ENCODE data around the gene ITPR2.
"Not testable (repeated sequence)": the region's sequence is repeated elsewhere in the genome, so short reads cannot be mapped to it uniquely, and the experiment has no call there.

ITPR2 gene

DNA sequence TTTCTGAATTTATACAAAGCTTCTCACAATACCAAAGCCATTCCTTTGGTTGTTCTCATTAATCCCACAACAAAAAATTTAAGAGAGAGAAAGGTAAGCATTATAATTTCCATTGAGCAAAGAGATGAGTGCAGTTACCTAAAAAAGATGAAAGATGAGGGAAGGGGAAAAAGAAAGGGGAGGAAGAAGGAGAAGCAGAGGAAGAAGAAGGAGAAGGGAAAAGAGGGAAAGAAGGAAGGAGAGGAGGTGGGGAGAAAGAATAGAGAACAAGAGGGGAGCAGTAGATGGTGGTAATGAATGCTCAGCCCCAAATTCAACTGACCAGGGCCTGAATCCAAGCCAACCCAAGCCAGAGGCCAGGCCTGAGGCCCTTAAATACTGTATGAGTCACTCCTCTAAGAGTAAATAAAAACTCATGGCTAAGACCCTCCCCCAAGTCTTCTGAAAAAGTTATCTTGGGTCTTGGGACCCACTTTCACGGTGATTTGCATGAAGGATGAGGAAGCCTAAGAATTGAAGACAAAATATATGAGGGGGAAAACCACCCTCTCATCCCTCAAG lies 144.6 kb downstream of the ITPR2 start:
- DNase-seq (ENCODE audit: low spot score), result no peak
- H3K4me3 ChIP-seq, result no peak overlapping the region
- TF ChIP-seq, protein P1, sequence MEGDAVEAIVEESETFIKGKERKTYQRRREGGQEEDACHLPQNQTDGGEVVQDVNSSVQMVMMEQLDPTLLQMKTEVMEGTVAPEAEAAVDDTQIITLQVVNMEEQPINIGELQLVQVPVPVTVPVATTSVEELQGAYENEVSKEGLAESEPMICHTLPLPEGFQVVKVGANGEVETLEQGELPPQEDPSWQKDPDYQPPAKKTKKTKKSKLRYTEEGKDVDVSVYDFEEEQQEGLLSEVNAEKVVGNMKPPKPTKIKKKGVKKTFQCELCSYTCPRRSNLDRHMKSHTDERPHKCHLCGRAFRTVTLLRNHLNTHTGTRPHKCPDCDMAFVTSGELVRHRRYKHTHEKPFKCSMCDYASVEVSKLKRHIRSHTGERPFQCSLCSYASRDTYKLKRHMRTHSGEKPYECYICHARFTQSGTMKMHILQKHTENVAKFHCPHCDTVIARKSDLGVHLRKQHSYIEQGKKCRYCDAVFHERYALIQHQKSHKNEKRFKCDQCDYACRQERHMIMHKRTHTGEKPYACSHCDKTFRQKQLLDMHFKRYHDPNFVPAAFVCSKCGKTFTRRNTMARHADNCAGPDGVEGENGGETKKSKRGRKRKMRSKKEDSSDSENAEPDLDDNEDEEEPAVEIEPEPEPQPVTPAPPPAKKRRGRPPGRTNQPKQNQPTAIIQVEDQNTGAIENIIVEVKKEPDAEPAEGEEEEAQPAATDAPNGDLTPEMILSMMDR (IDR thresholded peaks at IDR 0.05), result no peak
- H3K27ac ChIP-seq, result no peak overlapping the region

DNA sequence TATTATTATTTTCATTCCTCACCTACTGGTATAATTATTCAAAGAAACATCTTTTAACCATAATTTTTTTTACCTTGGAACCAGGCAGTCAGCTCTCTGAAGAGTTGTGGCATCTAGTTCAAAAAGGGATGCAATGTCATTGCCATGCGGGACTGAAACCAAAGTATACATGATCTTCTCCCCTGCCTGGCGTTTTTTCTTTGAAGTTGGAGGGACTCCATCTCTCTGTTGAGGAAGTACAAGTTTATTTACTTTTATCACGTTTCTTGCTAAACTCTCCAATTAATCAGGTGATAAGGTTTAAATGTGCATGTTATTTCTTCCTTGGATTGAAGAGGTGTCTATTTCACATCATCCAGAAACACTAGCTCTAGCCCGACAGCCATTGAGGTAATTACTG lies 146.6 kb downstream of the ITPR2 start:
- no peak overlapping the region for H3K4me3 ChIP-seq
- TF ChIP-seq, protein P1 (IDR thresholded peaks at IDR 0.05), result no peak
- DNase-seq (ENCODE audit: low spot score), result no peak
- H3K27ac ChIP-seq, result no peak overlapping the region

DNA sequence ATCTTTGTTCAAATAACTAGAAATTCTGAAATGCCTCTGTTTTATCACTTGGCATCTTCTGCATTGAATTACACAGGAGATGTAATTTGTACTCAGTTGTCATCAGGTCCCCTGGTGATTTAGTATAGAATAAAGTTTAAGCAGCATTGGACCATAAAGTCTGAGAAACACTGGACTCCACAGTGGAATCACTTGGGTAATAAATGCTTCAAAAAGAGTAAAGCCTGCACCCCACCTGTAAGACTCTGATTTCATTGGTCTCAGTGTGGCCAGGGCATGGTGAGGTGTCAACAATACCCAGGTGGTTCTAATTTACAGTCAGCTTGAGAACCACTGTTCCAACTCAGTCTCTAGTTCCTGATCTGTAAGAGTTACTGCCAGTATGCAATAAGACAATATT lies 148.9 kb downstream of the ITPR2 start:
- H3K4me3 ChIP-seq, result no peak overlapping the region
- DNase-seq (ENCODE audit: low spot score), result no peak
- H3K27ac ChIP-seq, result no peak overlapping the region
- TF ChIP-seq, protein P1 (IDR thresholded peaks at IDR 0.05), result no peak

DNA sequence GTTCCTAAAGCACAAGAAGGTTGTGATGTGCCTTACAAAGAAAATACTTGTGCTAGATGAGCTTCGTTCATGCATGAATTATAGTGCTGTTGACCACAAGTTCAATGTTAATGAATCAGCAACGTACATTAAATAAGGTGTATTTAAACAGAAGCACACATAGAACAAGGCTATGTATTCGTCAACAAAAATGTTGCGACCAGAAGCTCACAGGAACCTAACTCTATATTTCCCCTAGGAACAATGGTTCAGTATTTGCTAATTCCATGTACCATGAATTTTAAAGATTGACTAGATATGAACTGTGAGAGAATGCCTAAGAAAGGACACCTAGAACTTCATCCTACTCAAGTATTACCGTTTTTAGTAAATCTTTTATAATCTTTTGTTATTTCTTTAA lies 149.6 kb downstream of the ITPR2 start:
- Histone ChIP-seq H3K27ac (no peak overlapping the region), H3K4me3 (no peak overlapping the region)
- TF ChIP-seq, protein P1 (IDR thresholded peaks at IDR 0.05), result no peak
- DNase-seq (ENCODE audit: low spot score), result no peak

DNA sequence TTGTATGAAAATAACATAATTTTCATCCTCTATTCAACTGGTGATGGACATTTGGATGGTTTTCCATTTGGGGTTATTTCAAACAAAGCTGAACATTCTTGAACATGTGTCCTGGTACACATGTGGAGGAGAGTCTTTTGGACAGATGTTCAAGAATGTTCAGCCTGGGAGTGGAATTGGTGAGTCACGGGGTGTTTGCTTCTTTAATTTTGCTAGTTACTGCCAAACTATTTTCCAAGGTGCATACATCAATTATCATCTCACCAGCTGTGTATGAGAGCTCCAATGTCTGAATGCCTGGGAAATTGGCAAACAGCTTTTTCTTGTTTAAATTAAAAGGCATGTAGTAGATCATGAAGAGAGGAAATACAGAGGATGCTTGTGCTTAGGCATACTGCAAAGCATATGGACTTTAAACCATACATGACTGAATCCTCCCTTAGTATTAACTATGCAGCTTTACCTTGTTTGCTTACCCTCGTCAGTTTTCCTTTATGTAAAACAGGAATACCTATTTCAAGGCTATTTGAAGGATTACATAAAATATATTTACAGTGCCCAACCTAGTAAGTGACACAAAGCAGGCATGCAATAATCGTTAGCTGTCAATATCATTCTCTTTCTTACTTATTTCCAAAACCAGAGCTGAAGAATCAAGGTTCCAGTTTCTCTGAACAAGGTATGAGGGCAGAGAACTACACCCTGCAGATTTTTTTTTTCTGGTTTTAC lies 152.1 kb downstream of the ITPR2 start:
- TF ChIP-seq, protein P1 (IDR thresholded peaks at IDR 0.05), result no peak
- Histone ChIP-seq H3K4me3 (no peak overlapping the region), H3K27ac (no peak overlapping the region)
- DNase-seq (ENCODE audit: low spot score), result no peak

DNA sequence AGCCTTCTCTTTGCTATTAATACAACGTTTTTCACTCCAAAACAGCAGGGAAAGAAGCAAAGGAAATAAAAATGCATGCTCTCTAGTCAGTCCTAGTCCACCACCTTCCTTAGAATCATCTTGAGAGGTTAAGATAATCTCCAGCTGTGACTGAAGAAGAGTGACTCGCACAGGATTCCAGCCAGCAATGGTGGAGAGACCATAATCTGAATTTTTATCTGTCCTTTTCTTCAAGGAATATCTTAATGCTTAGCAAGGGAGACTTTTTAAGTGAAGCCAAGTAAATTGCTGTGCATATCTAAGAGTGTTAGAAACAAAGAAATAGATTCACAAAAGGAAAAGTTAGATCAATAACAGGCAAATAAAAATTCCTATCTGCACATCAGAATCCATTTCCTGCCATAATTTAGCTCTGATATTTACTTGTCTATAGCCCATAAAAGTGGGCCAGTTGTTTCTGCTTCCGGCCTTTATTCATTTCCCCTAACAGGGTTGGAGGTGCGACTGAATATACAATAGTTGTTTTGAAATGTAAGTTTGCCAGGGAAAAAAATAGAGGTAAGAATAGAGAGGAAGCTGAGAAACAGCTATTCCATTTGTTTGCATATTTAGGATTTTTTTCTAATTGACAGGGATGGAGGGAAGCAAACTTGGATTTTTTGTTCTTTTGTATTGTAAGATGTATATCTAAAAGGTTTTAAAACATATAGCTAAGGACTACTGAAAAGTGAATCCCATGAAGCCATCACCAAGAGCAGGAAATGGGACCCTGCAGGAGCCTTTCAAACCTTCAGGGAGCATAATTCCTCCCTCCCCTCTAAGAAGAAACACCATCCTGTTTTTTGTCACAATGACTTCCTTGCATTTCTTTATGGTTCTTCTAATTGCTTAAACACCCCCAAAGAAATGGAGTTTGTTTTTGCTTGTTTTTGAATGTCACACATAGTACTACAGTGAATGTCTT lies 154.0 kb downstream of the ITPR2 start:
- no peak overlapping the region for H3K4me3 ChIP-seq
- no peak overlapping the region for H3K27ac ChIP-seq
- TF ChIP-seq, protein P1 (IDR thresholded peaks at IDR 0.05), result no peak
- DNase-seq (ENCODE audit: low spot score), result no peak

- not testable (repeated sequence) for H3K27ac ChIP-seq; DNase-seq (ENCODE audit: low spot score); H3K4me3 ChIP-seq
Observed at GRCh38 chr12:26671487-26671886, 161.5 kb downstream of the ITPR2 start.

All from coronary artery (tissue), 2 donors.